NCI-H1436 treated with DMSO at 0.1 percent for 48 hours (cell line): ENCODE results near the gene PDE12.
"Not testable (repeated sequence)": the region's sequence is repeated elsewhere in the genome, so short reads cannot be mapped to it uniquely, and the experiment has no call there.

Source experiments
- DNase-seq: peaks from one replicate; lab custom pipeline; 2025; lab: John Stamatoyannopoulos, UW

PDE12 gene

GRCh38 chr3:57587905-57588304 lies 31.8 kb downstream of the PDE12 start:
- DNase-seq: no peak

- no peak for DNase-seq
These were observed 36.2 kb downstream of the PDE12 start for GRCh38 chr3:57592306-57592705.

- no peak for DNase-seq
These were observed 38.1 kb downstream of the PDE12 start for GRCh38 chr3:57594144-57594543.

- no peak for DNase-seq
These were observed 38.5 kb downstream of the PDE12 start for GRCh38 chr3:57594576-57594975.

GRCh38 chr3:57596495-57597126 lies 40.5 kb downstream of the PDE12 start:
- DNase-seq: no peak

- peak; percentile 71 for DNase-seq
These were observed 41.3 kb downstream of the PDE12 start, which contains the start of gene ARF4 for GRCh38 chr3:57597127-57597923. Gene ARF4, minus strand, starts transcription at chr3:57597344. Its CDS starts 204 bp downstream, at chr3:57597140.

DNA sequence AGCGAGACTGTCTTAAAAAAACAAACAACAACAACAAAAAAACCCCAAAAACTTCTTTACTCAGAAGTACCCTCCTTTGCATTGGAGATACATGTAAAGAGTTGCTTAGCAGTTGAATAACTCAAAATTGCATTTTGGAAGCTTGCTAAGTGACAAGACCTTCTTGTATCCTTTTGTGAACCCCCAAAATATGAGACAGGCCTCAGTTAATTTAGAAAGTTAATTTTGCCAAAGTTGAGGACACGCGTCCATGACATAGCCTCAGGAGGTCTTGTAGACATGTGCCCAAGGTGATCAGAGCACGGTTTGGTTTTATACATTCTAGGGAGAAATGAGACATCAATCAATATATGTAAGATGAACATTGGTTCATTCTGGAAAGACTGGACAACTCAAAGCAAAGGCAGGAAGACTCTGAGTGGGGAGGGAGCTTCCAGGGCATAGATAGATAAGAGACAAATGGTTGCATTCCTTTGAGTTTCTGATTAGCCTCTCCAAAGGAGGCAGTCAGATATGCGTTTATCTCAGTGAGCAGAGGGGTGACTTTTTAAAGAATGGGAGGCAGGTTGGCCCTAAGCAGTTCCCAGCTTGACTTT lies 42.8 kb downstream of the PDE12 start:
- DNase-seq: no peak

DNA sequence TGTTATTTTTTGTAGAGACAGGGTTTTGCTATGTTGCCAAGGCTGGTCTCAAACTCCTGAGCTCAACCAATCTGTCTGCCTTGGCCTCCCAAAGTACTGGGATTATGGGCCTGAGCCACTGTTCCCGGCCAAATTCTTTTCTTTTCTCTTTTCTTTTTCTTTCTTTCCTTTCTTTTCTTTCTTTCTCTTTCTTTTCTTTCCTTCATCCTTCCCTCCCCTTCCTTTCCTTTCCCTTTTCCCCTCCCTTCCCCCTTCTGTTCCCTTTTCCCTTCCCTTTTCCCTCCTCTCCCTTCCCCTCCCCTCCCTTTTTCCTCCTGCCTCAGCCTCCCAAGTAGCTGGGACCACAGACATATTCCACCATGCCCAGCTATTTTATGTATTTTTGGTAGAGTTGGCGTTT lies 44.1 kb downstream of the PDE12 start:
- no peak for DNase-seq

- DNase-seq: no peak
These were observed 48.9 kb downstream of the PDE12 start for GRCh38 chr3:57604971-57605370.

DNA sequence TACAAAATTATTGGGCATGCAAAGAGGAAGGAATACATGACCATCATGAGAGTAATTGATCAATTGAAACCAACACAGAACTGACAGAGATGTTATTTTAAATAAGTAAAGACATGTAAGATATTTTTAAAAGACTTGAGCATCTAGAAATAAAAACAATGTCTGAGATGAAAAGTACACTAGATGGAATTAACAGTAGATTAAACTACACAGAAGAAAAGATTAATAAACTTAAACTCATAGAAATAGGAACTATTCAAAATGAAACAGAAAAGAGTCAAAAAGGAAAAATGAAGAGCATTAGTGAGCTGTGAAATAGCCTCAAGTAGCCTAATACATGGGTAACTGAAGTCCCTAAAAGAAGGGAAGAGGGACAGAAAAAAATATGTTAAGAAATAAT lies 49.6 kb downstream of the PDE12 start:
- no peak for DNase-seq

DNA sequence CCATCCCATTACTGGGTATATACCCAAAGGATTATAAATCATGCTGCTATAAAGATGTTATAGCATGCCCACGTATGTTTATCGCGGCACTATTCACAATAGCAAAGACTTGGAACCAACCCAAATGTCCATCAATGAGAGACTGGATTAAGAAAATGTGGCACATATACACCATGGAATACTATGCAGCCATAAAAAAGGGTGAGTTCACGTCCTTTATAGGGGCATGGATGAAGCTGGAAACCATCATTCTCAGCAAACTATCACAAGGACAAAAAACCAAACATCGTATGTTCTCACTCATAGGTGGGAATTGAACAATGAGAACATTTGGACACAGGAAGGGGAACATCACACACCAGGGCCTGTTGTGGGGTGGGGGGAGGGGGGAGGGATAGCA lies 55.8 kb downstream of the PDE12 start:
- not testable (repeated sequence) for DNase-seq

GRCh38 chr3:57616233-57616632 lies 60.2 kb downstream of the PDE12 start:
- no peak for DNase-seq
